GM12878 (cell line): ENCODE data around the gene LY6G5C. TPM values are rescaled to one million over a fixed set of nuclear protein-coding genes. Genes with fewer than 3 reads are reported as not detected.

Source experiments
- ATAC-seq: fragments of 200-7000 bp; cut with Tn5 transposase; 3 replicates; pipeline ENCODE4 v1.9.1; 2020; ENCODE audit warnings: mild to moderate bottlenecking, moderate library complexity
- BruUV-seq: library from RNA; stranded (reverse); fragments of 400-500 nt; replicated peaks from 2 replicates; lab custom pipeline; 2021; lab: Mats Ljungman, UMichigan
- CTCF ChIA-PET: fragments of 300-600 bp; sonication (Branson Sonifier 250); formaldehyde crosslinking; extraction: SDS; loops from one replicate; lab custom pipeline; 2021; ENCODE audit warnings: inconsistent platforms; lab: Yijun Ruan, JAX
- POLR2A ChIA-PET: fragments of 350-600 bp; formaldehyde crosslinking; extraction: SDS; loops from one replicate; lab custom pipeline; 2021; ENCODE audit warnings: inconsistent platforms; lab: Charles Lee
- RAD21 ChIA-PET: fragments of 300-600 bp; sonication (Branson Sonifier 250); formaldehyde crosslinking; loops from one replicate; lab custom pipeline; 2023; ENCODE audit warnings: antibody characterized with exemption; ENCODE audit not compliant: unreplicated experiment; lab: Charles Lee
- SMC1A ChIA-PET: fragments of 300-600 bp; sonication (Branson Sonifier 250); formaldehyde crosslinking; loops from one replicate; lab custom pipeline; 2023; ENCODE audit not compliant: unreplicated experiment, uncharacterized antibody; lab: Charles Lee
- DNase-seq: peaks from one replicate; pipeline ENCODE4 v3.0.0-alpha.2; 2011; ENCODE audit warnings: low read depth, low spot score
- FAIRE-seq: peaks from 3 replicates; lab custom pipeline; 2011; peaks lifted over from hg19 to GRCh38; lab: Jason Lieb, UNC
- H2AFZ ChIP-seq: 2 replicates; pipeline ENCODE4 v1.6.0; 2011; ENCODE audit warnings: low read depth, low read length, control low read depth; ENCODE audit not compliant: control insufficient read depth
- H3K27ac ChIP-seq: 2 replicates; pipeline ENCODE4 v1.5.1; 2011; ENCODE audit warnings: control low read depth; ENCODE audit not compliant: control insufficient read depth, insufficient read depth
- H3K27me3 ChIP-seq, 2 experiments: replicated peaks in 1 of 2; 2 replicates each; pipeline versions ENCODE4 v1.6.0 to v1.6.1; 2011; ENCODE audit warnings: low read length in 1 of 2; ENCODE audit not compliant: control insufficient read depth in 2 of 2, insufficient read depth in 2 of 2
- H3K36me3 ChIP-seq, 2 experiments: 2 replicates each; pipeline ENCODE4 v1.5.1; 2011; ENCODE audit warnings: low read length in 1 of 2; ENCODE audit not compliant: control insufficient read depth in 2 of 2, insufficient read depth in 2 of 2
- H3K4me1 ChIP-seq: 2 replicates; pipeline ENCODE4 v1.6.1; 2011; ENCODE audit warnings: mild to moderate bottlenecking, low read length, moderate library complexity, mixed read lengths; ENCODE audit not compliant: control insufficient read depth, insufficient read depth
- H3K4me2 ChIP-seq: 2 replicates; pipeline ENCODE4 v1.6.0; 2011; ENCODE audit warnings: control low read depth; ENCODE audit not compliant: control insufficient read depth, insufficient read depth
- H3K4me3 ChIP-seq: fragments of 200-600 bp; sonication (generic); 2 replicates; pipeline ENCODE4 v1.5.1; 2016
- H3K79me2 ChIP-seq: 2 replicates; pipeline ENCODE4 v1.6.0; 2011; ENCODE audit warnings: low read length; ENCODE audit not compliant: control insufficient read depth, insufficient read depth
- H3K9ac ChIP-seq: 2 replicates; pipeline ENCODE4 v1.8.0; 2011; ENCODE audit warnings: low read length, control low read depth, mixed read lengths; ENCODE audit not compliant: control insufficient read depth, insufficient read depth
- H3K9me3 ChIP-seq: replicated peaks from 3 replicates; pipeline ENCODE4 v1.5.1; 2011; ENCODE audit warnings: mild to moderate bottlenecking, low read length; ENCODE audit not compliant: control insufficient read depth, insufficient read depth
- H4K20me1 ChIP-seq: 2 replicates; pipeline ENCODE4 v1.6.0; 2011; ENCODE audit not compliant: control insufficient read depth, insufficient read depth
- ATF7 ChIP-seq: fragments of 450-650 bp; IDR thresholded peaks from 2 replicates; pipeline ENCODE4 v1.6.1; 2016; ENCODE audit warnings: low read depth, mild to moderate bottlenecking
- BRCA1 ChIP-seq: IDR thresholded peaks from 2 replicates; pipeline ENCODE4 v1.6.1; 2011; ENCODE audit warnings: low read depth, low read length, improper control_type of control experiment
- CBX5 ChIP-seq: sonication (generic); IDR thresholded peaks from 2 replicates; pipeline ENCODE4 v1.6.1; 2016; ENCODE audit warnings: low read depth, moderate library complexity, mild to moderate bottlenecking, inconsistent platforms
- CREB1 ChIP-seq: IDR thresholded peaks from 2 replicates; pipeline ENCODE4 v1.6.1; 2012; ENCODE audit warnings: low read depth, mild to moderate bottlenecking, inconsistent platforms
- GATAD2B ChIP-seq: fragments of 450-650 bp; conservative IDR thresholded peaks from 2 replicates; pipeline ENCODE4 v1.6.1; 2017; ENCODE audit warnings: low read depth, mild to moderate bottlenecking, moderate library complexity
- IRF4 ChIP-seq: IDR thresholded peaks from 2 replicates; pipeline ENCODE4 v1.6.1; 2011; ENCODE audit warnings: low read depth, low read length
- SMARCA5 ChIP-seq: fragments of 450-650 bp; IDR thresholded peaks from 2 replicates; pipeline ENCODE4 v1.6.1; 2017; ENCODE audit warnings: mild to moderate bottlenecking
- STAT3 ChIP-seq: IDR thresholded peaks from 2 replicates; pipeline ENCODE4 v1.6.1; 2011; ENCODE audit warnings: low read depth, low read length, improper control_type of control experiment
- SUZ12 ChIP-seq: fragments of 200-600 bp; sonication (generic); IDR thresholded peaks from one replicate; pipeline ENCODE4 v1.6.1; 2018; ENCODE audit warnings: antibody characterized with exemption, mild to moderate bottlenecking; ENCODE audit not compliant: unreplicated experiment
- ZBED1 ChIP-seq: IDR thresholded peaks from 2 replicates; pipeline ENCODE4 v1.6.1; 2016; ENCODE audit warnings: borderline replicate concordance
- WGBS: methylation state at CpG from one replicate; pipeline ENCODE4 v1.1.6; 2016; ENCODE audit warnings: low lambda C conversion rate; ENCODE audit not compliant: insufficient replicate concordance, insufficient coverage; ENCODE audit errors: missing lambda C conversion rate; 5-methylcytosine and 5-hydroxymethylcytosine counted together
- in situ Hi-C: fragments of 300-500 bp; cut with MboI; formaldehyde crosslinking; loops from 9 replicates; pipeline ENCODE4 v1.14.3; 2018; ENCODE audit warnings: mixed read lengths
- intact Hi-C: fragments of 100-400 bp; cut with micrococcal nuclease; formaldehyde crosslinking; loops from one replicate; pipeline ENCODE4 v1.14.2; 2022; ENCODE audit not compliant: unreplicated experiment
- polyA plus RNA-seq, 11 experiments: library from polyadenylated mRNA; depleted of rRNA in 4 of 11; unstranded in 6 of 11; stranded (reverse) in 5 of 11; fragments of >200 nt; fragmentation: Nextera tagmentation in 4 of 11; fragmentation: Illumina TruSeq in 1 of 11; extraction: Ambion mirVana in 4 of 11; extraction: Trizol in 1 of 11; gene quantifications; 1 replicate in 1 of 11; 2 replicates in 10 of 11; pipeline versions ENCODE4 v1.2.1 to v1.2.3, GENCODE V29; 2011 to 2016; ENCODE audit warnings: inconsistent platforms in 2 of 11, missing spikeins in 2 of 11, low read depth in 1 of 11
- total RNA-seq, 4 experiments: library from RNA; depleted of rRNA in 3 of 4; stranded (reverse); fragments of >200 nt in 3 of 4; fragmentation: Illumina TruSeq in 1 of 4; extraction: Trizol in 1 of 4; gene quantifications; 2 replicates each; pipeline versions ENCODE4 v1.2.1 to v1.2.3, GENCODE V29; 2013 to 2021
- TF ChIP-seq, protein P1 (sequence below): fragments of 450-650 bp; formaldehyde crosslinking; IDR thresholded peaks from 2 replicates; pipeline ENCODE4 v1.4.0; 2020; ENCODE audit warnings: mild to moderate bottlenecking, moderate library complexity
- TF ChIP-seq, protein P2 (sequence below): fragments of 450-650 bp; IDR thresholded peaks from 2 replicates; pipeline ENCODE4 v1.6.1; 2017; ENCODE audit warnings: antibody characterized with exemption, mild to moderate bottlenecking, moderate library complexity

LY6G5C gene
- total and polyA plus RNA-seq, 10 of the 15 experiments (the other 5 are each of a cell fraction or from before 2014, with no cell fraction given) = 0.76 to 6.1 (median 1.7) TPM

GRCh38 chr6:31657406-31658157 is 23.3 kb downstream of the LY6G5C start:
- ChIA-PET SMC1A (interaction anchor here (1.0 kb wide), 1 partner anchor 160 kb away, joined by 3 read pairs; no protein-coding TSS in a partner anchor), CTCF (interaction anchor here (0.7 to 1.8 kb wide), 2 partner anchors 106 to 225 kb away, joined by 3 to 5 read pairs; no protein-coding TSS in a partner anchor)
- BruUV-seq = no TSS peak

More at GRCh38 chr6:31657406-31658157, 23.3 kb downstream of the LY6G5C start:
- Histone ChIP-seq H3K79me2 (peaks cover 44% of the 10 kb centered on the region), H3K36me3 (peaks cover 0 to 5% of the 10 kb centered on the region in 2 experiments; a peak in 3 of 4 replicates), H3K4me3 (0 out of 2 replicates have a peak overlapping the region, but pooled peaks have one; percentile 79), H3K9ac (no peak overlapping the region; the same call in 1 of the 2 replicates), H4K20me1 (no peaks in the 10 kb centered on the region), H3K4me2 (peak overlapping the region; percentile 99), H2AFZ (no peak overlapping the region), H3K4me1 (peaks cover 32% of the 10 kb centered on the region), H3K27me3 (no peaks in the 10 kb centered on the region), H3K9me3 (no peaks in the 10 kb centered on the region; the same call in 2 of the 3 replicates), H3K27ac (no peak overlapping the region)
- WGBS = 58% methylated on average over 6 of the region's 6 CpGs
- in situ Hi-C loops = no loop called here
- no peak for ATAC-seq
- no peak for DNase-seq
- TF ChIP-seq, protein P1, sequence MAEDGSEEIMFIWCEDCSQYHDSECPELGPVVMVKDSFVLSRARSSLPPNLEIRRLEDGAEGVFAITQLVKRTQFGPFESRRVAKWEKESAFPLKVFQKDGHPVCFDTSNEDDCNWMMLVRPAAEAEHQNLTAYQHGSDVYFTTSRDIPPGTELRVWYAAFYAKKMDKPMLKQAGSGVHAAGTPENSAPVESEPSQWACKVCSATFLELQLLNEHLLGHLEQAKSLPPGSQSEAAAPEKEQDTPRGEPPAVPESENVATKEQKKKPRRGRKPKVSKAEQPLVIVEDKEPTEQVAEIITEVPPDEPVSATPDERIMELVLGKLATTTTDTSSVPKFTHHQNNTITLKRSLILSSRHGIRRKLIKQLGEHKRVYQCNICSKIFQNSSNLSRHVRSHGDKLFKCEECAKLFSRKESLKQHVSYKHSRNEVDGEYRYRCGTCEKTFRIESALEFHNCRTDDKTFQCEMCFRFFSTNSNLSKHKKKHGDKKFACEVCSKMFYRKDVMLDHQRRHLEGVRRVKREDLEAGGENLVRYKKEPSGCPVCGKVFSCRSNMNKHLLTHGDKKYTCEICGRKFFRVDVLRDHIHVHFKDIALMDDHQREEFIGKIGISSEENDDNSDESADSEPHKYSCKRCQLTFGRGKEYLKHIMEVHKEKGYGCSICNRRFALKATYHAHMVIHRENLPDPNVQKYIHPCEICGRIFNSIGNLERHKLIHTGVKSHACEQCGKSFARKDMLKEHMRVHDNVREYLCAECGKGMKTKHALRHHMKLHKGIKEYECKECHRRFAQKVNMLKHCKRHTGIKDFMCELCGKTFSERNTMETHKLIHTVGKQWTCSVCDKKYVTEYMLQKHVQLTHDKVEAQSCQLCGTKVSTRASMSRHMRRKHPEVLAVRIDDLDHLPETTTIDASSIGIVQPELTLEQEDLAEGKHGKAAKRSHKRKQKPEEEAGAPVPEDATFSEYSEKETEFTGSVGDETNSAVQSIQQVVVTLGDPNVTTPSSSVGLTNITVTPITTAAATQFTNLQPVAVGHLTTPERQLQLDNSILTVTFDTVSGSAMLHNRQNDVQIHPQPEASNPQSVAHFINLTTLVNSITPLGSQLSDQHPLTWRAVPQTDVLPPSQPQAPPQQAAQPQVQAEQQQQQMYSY (CRISPR knock-in tag) = no peak
- TF ChIP-seq IRF4 = no peak
- TF ChIP-seq SUZ12 = no peak
- no peak for TF ChIP-seq GATAD2B
- TF ChIP-seq ATF7 = 0 out of 2 replicates have a peak, but pooled peaks have one; percentile 8
- TF ChIP-seq CREB1 = peak; percentile 30; the same call in 1 of the 2 replicates
- TF ChIP-seq, protein P2, sequence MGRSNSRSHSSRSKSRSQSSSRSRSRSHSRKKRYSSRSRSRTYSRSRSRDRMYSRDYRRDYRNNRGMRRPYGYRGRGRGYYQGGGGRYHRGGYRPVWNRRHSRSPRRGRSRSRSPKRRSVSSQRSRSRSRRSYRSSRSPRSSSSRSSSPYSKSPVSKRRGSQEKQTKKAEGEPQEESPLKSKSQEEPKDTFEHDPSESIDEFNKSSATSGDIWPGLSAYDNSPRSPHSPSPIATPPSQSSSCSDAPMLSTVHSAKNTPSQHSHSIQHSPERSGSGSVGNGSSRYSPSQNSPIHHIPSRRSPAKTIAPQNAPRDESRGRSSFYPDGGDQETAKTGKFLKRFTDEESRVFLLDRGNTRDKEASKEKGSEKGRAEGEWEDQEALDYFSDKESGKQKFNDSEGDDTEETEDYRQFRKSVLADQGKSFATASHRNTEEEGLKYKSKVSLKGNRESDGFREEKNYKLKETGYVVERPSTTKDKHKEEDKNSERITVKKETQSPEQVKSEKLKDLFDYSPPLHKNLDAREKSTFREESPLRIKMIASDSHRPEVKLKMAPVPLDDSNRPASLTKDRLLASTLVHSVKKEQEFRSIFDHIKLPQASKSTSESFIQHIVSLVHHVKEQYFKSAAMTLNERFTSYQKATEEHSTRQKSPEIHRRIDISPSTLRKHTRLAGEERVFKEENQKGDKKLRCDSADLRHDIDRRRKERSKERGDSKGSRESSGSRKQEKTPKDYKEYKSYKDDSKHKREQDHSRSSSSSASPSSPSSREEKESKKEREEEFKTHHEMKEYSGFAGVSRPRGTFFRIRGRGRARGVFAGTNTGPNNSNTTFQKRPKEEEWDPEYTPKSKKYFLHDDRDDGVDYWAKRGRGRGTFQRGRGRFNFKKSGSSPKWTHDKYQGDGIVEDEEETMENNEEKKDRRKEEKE = no peak
- TF ChIP-seq SMARCA5 = no peak
- no peak for TF ChIP-seq CBX5
- no peak for TF ChIP-seq STAT3
- TF ChIP-seq BRCA1 = no peak
- no peak for TF ChIP-seq ZBED1
- RAD21 ChIA-PET = no interaction called here
- no peak for FAIRE-seq
- intact Hi-C loops = no loop called here
- POLR2A ChIA-PET = interaction anchor here (1.0 to 1.4 kb wide), 2 partner anchors 9 to 81 kb away, joined by 3 to 4 read pairs; no protein-coding TSS in a partner anchor
